ENCODE data around the gene EPAS1. TPM values are rescaled to one million over a fixed set of nuclear protein-coding genes. Genes with fewer than 3 reads are reported as not detected.

EPAS1 gene
- total and polyA plus RNA-seq, 2 of the 8 experiments (the other 6 are each of a cell fraction or from before 2014, with no cell fraction given): 2.0 to 4.9 TPM

DNA sequence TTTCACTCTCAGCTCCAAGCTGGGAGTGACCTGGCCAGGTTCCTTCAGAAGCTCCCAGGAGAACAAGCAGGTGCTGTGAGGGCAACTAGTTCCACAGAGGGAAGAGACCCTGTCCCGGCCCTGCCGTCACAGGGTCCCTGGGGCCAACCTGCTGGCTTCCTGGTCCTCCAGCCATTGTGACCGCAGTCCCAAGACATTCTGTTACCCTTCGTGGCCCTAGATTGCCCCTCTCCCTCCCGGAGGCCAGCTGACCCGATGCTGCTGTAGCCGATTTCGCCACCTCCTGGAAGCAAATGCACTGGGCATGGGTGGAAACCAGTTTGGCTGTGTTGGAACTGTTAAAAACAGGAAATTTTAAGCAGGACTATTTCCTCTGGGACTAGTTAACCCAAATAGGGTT, 55.4 kb downstream of the EPAS1 start:
- Histone ChIP-seq H3K79me1 (ENCODE audit: low read depth, low read length) (no peaks in the 10 kb centered on the region), H3K4me1 (replicated peaks in 1 of 4; ENCODE audit: control insufficient read depth in 3 of 4, insufficient read depth in 4 of 4, low read length in 3 of 4) (peaks cover 0 to 5% (median 0%) of the 10 kb centered on the region in 4 experiments; a peak in 1 of 7 replicates), H3K18ac (ENCODE audit: extremely low read depth, low read length) (no peak overlapping the region), H3K56ac (replicated peaks; ENCODE audit: insufficient read length, low read depth, low read length) (no peak overlapping the region), H3K4me3 (ENCODE audit: extremely low read depth in 1 of 4, insufficient read depth in 2 of 4, low read depth in 3 of 4, low read length in 4 of 4) (no peak overlapping the region), H2BK20ac (ENCODE audit: low read length) (no peak overlapping the region), H3K14ac (ENCODE audit: insufficient read length) (no peak overlapping the region), H3K79me2 (ENCODE audit: control insufficient read depth in 1 of 2, insufficient read depth in 2 of 2, low read length in 2 of 2) (no peaks in the 10 kb centered on the region), H4K20me1 (replicated peaks in 1 of 2; ENCODE audit: control insufficient read depth in 1 of 2, insufficient read depth in 2 of 2, low read length in 2 of 2) (no peaks in the 10 kb centered on the region), H3K4me2 (ENCODE audit: insufficient read depth in 1 of 2, low read depth in 2 of 2, low read length in 2 of 2) (no peak overlapping the region), H3K36me3 (ENCODE audit: control insufficient read depth in 2 of 4, insufficient read depth in 4 of 4, low read length in 3 of 4) (no peaks in the 10 kb centered on the region), H3K4ac (replicated peaks; ENCODE audit: insufficient read length, low read depth, low read length) (no peak overlapping the region), H3K27me3 (replicated peaks in 1 of 4; ENCODE audit: control insufficient read depth in 3 of 4, extremely low read depth in 1 of 4, insufficient read depth in 3 of 4, low read length in 3 of 4) (no peaks in the 10 kb centered on the region), H3K23me2 (ENCODE audit: low read depth, low read length) (no peaks in the 10 kb centered on the region), H2BK12ac (ENCODE audit: low read depth, low read length) (no peak overlapping the region), H4K8ac (ENCODE audit: extremely low read depth, insufficient read depth, low read length) (no peak overlapping the region), H4K91ac (replicated peaks; ENCODE audit: insufficient read length, low read length) (no peak overlapping the region), H4K5ac (ENCODE audit: insufficient read length, low read depth, low read length) (no peak overlapping the region), H3K9me3 (ENCODE audit: insufficient read depth in 2 of 2, low read depth in 1 of 2, low read length in 1 of 2) (no peaks in the 10 kb centered on the region), H3K23ac (ENCODE audit: insufficient read length) (no peak overlapping the region), H2BK120ac (replicated peaks; ENCODE audit: low read depth, low read length) (no peak overlapping the region), H2AK5ac (ENCODE audit: low read depth, low read length) (no peak overlapping the region), H3K27ac (ENCODE audit: low read depth, low read length) (no peak overlapping the region), H2BK15ac (ENCODE audit: low read length) (no peak overlapping the region), H2BK5ac (ENCODE audit: low read depth, low read length) (no peak overlapping the region), H2AFZ (ENCODE audit: low read length) (no peak overlapping the region), H3K9ac (replicated peaks in 1 of 4; ENCODE audit: extremely low read depth in 1 of 4, low read depth in 3 of 4, low read length in 3 of 4) (no peak overlapping the region)
- ChIA-PET CTCF (ENCODE audit: partially characterized antibody) (interaction anchor here (0.8 to 6.8 kb wide), 7 partner anchors 9 to 340 kb away, joined by 3 to 52 read pairs (median 6); no protein-coding TSS in a partner anchor), POLR2A (ENCODE audit: partially characterized antibody) (no interaction called here)
- no peak for TF ChIP-seq RFX5 (IDR thresholded peaks at IDR 0.05; ENCODE audit: borderline replicate concordance, low read depth, low read length)
- peak; percentile 25 to 48; a peak in 3 of 4 replicates for TF ChIP-seq RAD21 (IDR thresholded peaks at IDR 0.05 in 1 of 2, conservative IDR thresholded peaks at IDR 0.05 in 1 of 2; ENCODE audit: low read depth in 2 of 2, low read length in 2 of 2)
- WGBS, 2 experiments (ENCODE audit: extremely low coverage in 1 of 2, insufficient coverage in 1 of 2, insufficient read length in 1 of 2, insufficient replicate concordance in 2 of 2, low coverage in 1 of 2, low lambda C conversion rate in 2 of 2, missing lambda C conversion rate in 1 of 2): 86% methylated on average over 8 of the region's 8 CpGs; no CpG with 5 or more reads in 1 of the 2 experiments
- DNase-seq (ENCODE audit: low read depth in 1 of 2, low spot score in 2 of 2) (no peak), FAIRE-seq (no peak)
